Caki2 (cell line): ENCODE results near the gene ZNF148. TPM values are rescaled to one million over a fixed set of nuclear protein-coding genes. Genes with fewer than 3 reads are reported as not detected.

Experiments
- DNase-seq: peaks from one replicate; pipeline ENCODE4 v3.0.0-alpha.2; 2015; ENCODE audit warnings: low read depth
- in situ Hi-C: cut with HindIII; loops from 2 replicates; pipeline ENCODE4 v1.10.0; 2016; ENCODE audit warnings: low sequenced_read_pairs, low pct_unique_long_range_greater_than_20kb, mixed read lengths
- total RNA-seq: library from RNA; depleted of rRNA; stranded (reverse); fragments of >200 nt; shearing (Covaris generic); gene quantifications from 2 replicates; pipeline ENCODE4 v1.2.3, GENCODE V29; 2014; ENCODE audit warnings: low replicate concordance; rRNA removed

ZNF148 gene
- total RNA-seq, 1 experiment from 2014 or later, result 15.2 TPM

GRCh38 chr3:125188955-125189354 lies 186.2 kb downstream of the ZNF148 start:
- DNase-seq, result no peak
- in situ Hi-C loops, result no loop called here

GRCh38 chr3:125187599-125187910 lies 187.6 kb downstream of the ZNF148 start:
- no peak for DNase-seq
- in situ Hi-C loops, result no loop called here

GRCh38 chr3:125186800-125187598 lies 188.1 kb downstream of the ZNF148 start:
- in situ Hi-C loops, result no loop called here
- no peak for DNase-seq

- no peak for DNase-seq
- in situ Hi-C loops, result no loop called here
These were observed 188.8 kb downstream of the ZNF148 start for GRCh38 chr3:125186261-125186787.

- no peak for DNase-seq
- in situ Hi-C loops, result no loop called here
These were observed 189.3 kb downstream of the ZNF148 start for GRCh38 chr3:125185805-125186204.

- in situ Hi-C loops, result no loop called here
These were observed 195.3 kb downstream of the ZNF148 start for GRCh38 chr3:125179884-125180240.

GRCh38 chr3:125179143-125179883 lies 195.8 kb downstream of the ZNF148 start:
- DNase-seq, result no peak
- in situ Hi-C loops, result no loop called here

More at GRCh38 chr3:125179884-125180240, 195.3 kb downstream of the ZNF148 start:
- no peak for DNase-seq

GRCh38 chr3:125177746-125178145 lies 197.4 kb downstream of the ZNF148 start:
- in situ Hi-C loops, result no loop called here
- no peak for DNase-seq

Other genes with a start within 250 kb of the ZNF148 start
- 167 and 248 TPM in 2 replicates for gene SLC12A8, start 162.6 kb downstream of the ZNF148 start, total RNA-seq
- 10.6 and 12.3 TPM in 2 replicates for gene SNX4, start 144.9 kb upstream of the ZNF148 start, total RNA-seq
- 5.5 and 6.2 TPM in 2 replicates for gene OSBPL11, start 220.2 kb upstream of the ZNF148 start, total RNA-seq